ENCODE results near the gene FIBP. TPM values are rescaled to one million over a fixed set of nuclear protein-coding genes. Genes with fewer than 3 reads are reported as not detected.

Gene FIBP
- total and polyA plus RNA-seq, 2 donors (not counting 3 experiments of a cell fraction or from before 2014, with no cell fraction given): 105 to 162 TPM

GRCh38 chr11:65850217-65851082 is 37.8 kb downstream of the FIBP start:
- ChIA-PET CTCF (interaction anchor here (0.9 to 3.7 kb wide), 7 partner anchors 9 to 70 kb away, joined by 3 to 18 read pairs (median 6); partner anchors contain the start of genes AP5B1, FIBP and MUS81), POLR2A (interaction anchor here (0.9 to 1.3 kb wide), 2 partner anchors 9 to 10 kb away, joined by 3 to 4 read pairs; partner anchors contain the start of gene MUS81)
- Histone ChIP-seq H3K9ac (replicated peaks; ENCODE audit: extremely low read depth, insufficient read depth, low read length) (no peak overlapping the region), H3K9me3 (replicated peaks; ENCODE audit: control insufficient read depth, insufficient read depth, low read length) (no peaks in the 10 kb centered on the region), H3K27ac (ENCODE audit: insufficient read depth, low read depth, low read length) (no peak overlapping the region), H3K4me3 (replicated peaks in 1 of 3; ENCODE audit: insufficient read depth in 1 of 3, low read depth in 1 of 3, low read length in 3 of 3) (no peak overlapping the region), H3K9me1 (replicated peaks; ENCODE audit: control insufficient read depth, extremely low read depth, insufficient read depth, low read length) (no peaks in the 10 kb centered on the region), H3K36me3 (ENCODE audit: control insufficient read depth in 2 of 2, extremely low read depth in 1 of 2, insufficient read depth in 2 of 2, low read length in 2 of 2) (peaks cover 25 to 37% of the 10 kb centered on the region in 2 experiments), H2AFZ (ENCODE audit: low read depth, low read length) (no peak overlapping the region), H3K27me3 (ENCODE audit: control insufficient read depth in 2 of 2, insufficient read depth in 2 of 2, low read length in 2 of 2) (no peaks in the 10 kb centered on the region), H4K20me1 (replicated peaks; ENCODE audit: control insufficient read depth, extremely low read depth, insufficient read depth, low read length) (peaks cover 5% of the 10 kb centered on the region), H3K4me2 (ENCODE audit: insufficient read depth, low read length) (no peak overlapping the region), H3K79me2 (ENCODE audit: control insufficient read depth, insufficient read depth, low read length) (peaks cover 24% of the 10 kb centered on the region), H3K4me1 (ENCODE audit: control insufficient read depth, extremely low read depth, insufficient read depth, low read length) (peaks cover 2% of the 10 kb centered on the region)
- DNase-seq (ENCODE audit: low read depth, low spot score): no peak
- no peak for FAIRE-seq
- dilution Hi-C loops (cut with MboI; ENCODE audit: extremely low pct_ligation_motif_present, low sequenced_read_pairs) (no loop called here), intact Hi-C loops (cut with micrococcal nuclease) (no loop called here)
- BruUV-seq (replicated peaks): no TSS peak
- TF ChIP-seq FOS (IDR thresholded peaks at IDR 0.05; ENCODE audit: borderline replicate concordance, insufficient read depth, low read length) (no peak), MYC (IDR thresholded peaks at IDR 0.05; ENCODE audit: low read depth, low read length) (no peak), POLR2AphosphoS5 (IDR thresholded peaks at IDR 0.05; ENCODE audit: insufficient read depth, low read depth, low read length) (peak; percentile 55), GATA2 (IDR thresholded peaks at IDR 0.05; ENCODE audit: insufficient read depth, insufficient read length, low read depth, low read length) (no peak), POLR2A (IDR thresholded peaks at IDR 0.05; ENCODE audit: low read depth, low read length) (no peak)
- TF ChIP-seq, protein P1, sequence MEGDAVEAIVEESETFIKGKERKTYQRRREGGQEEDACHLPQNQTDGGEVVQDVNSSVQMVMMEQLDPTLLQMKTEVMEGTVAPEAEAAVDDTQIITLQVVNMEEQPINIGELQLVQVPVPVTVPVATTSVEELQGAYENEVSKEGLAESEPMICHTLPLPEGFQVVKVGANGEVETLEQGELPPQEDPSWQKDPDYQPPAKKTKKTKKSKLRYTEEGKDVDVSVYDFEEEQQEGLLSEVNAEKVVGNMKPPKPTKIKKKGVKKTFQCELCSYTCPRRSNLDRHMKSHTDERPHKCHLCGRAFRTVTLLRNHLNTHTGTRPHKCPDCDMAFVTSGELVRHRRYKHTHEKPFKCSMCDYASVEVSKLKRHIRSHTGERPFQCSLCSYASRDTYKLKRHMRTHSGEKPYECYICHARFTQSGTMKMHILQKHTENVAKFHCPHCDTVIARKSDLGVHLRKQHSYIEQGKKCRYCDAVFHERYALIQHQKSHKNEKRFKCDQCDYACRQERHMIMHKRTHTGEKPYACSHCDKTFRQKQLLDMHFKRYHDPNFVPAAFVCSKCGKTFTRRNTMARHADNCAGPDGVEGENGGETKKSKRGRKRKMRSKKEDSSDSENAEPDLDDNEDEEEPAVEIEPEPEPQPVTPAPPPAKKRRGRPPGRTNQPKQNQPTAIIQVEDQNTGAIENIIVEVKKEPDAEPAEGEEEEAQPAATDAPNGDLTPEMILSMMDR (IDR thresholded peaks at IDR 0.05; ENCODE audit: extremely low read depth in 1 of 2, insufficient read depth in 1 of 2, low read depth in 1 of 2, low read length in 2 of 2): no peak
